Chondrocyte (in vitro differentiated cells): ENCODE measurements around the gene PPP2R2D. TPM values are rescaled to one million over a fixed set of nuclear protein-coding genes. Genes with fewer than 3 reads are reported as not detected.

ENCODE experiments used
- DNase-seq: peaks from one replicate; pipeline ENCODE4 v3.0.0; 2021; ENCODE audit warnings: mixed read lengths, low spot score
- H3K27ac Mint-ChIP-seq: one replicate; pipeline ENCODE4 v1.8.0; 2021; ENCODE audit warnings: mild to moderate bottlenecking, moderate library complexity, mixed read lengths; ENCODE audit not compliant: unreplicated experiment
- H3K27me3 Mint-ChIP-seq: 2 replicates; pipeline ENCODE4 v1.8.0; 2021; ENCODE audit warnings: low read depth, mixed read lengths
- H3K36me3 Mint-ChIP-seq: 2 replicates; pipeline ENCODE4 v1.8.0; 2021; ENCODE audit warnings: low read depth, mixed read lengths
- H3K4me1 Mint-ChIP-seq: 2 replicates; pipeline ENCODE4 v1.8.0; 2021; ENCODE audit warnings: low read depth, mild to moderate bottlenecking, mixed read lengths
- H3K4me3 Mint-ChIP-seq: one replicate; pipeline ENCODE4 v1.8.0; 2021; ENCODE audit warnings: mild to moderate bottlenecking, moderate library complexity, mixed read lengths; ENCODE audit not compliant: unreplicated experiment
- H3K9me3 Mint-ChIP-seq: 2 replicates; pipeline ENCODE4 v1.8.0; 2021; ENCODE audit warnings: low read depth, mixed read lengths
- total RNA-seq: library from RNA; stranded (reverse); gene quantifications from 3 replicates; pipeline ENCODE4 v1.2.1, GENCODE V29; 2021
- TF ChIP-seq, protein P1 (sequence below): fragments of 200-600 bp; sonication (generic); IDR thresholded peaks from 2 replicates; pipeline ENCODE4 v1.5.0; 2021; ENCODE audit warnings: antibody characterized with exemption, mild to moderate bottlenecking, moderate library complexity

PPP2R2D gene
- total RNA-seq, 1 donor from 2014 or later: 24.3 TPM

GRCh38 chr10:131961777-131962662 is 61.2 kb downstream of the PPP2R2D start:
- Mint-ChIP-seq H3K4me1 (no peaks in the 10 kb centered on the region), H3K27me3 (no peaks in the 10 kb centered on the region), H3K27ac (no peak overlapping the region), H3K9me3 (no peaks in the 10 kb centered on the region), H3K4me3 (no peak overlapping the region), H3K36me3 (peaks cover 9% of the 10 kb centered on the region)
- TF ChIP-seq, protein P1, sequence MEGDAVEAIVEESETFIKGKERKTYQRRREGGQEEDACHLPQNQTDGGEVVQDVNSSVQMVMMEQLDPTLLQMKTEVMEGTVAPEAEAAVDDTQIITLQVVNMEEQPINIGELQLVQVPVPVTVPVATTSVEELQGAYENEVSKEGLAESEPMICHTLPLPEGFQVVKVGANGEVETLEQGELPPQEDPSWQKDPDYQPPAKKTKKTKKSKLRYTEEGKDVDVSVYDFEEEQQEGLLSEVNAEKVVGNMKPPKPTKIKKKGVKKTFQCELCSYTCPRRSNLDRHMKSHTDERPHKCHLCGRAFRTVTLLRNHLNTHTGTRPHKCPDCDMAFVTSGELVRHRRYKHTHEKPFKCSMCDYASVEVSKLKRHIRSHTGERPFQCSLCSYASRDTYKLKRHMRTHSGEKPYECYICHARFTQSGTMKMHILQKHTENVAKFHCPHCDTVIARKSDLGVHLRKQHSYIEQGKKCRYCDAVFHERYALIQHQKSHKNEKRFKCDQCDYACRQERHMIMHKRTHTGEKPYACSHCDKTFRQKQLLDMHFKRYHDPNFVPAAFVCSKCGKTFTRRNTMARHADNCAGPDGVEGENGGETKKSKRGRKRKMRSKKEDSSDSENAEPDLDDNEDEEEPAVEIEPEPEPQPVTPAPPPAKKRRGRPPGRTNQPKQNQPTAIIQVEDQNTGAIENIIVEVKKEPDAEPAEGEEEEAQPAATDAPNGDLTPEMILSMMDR: no peak
- no peak for DNase-seq

GRCh38 chr10:131963350-131963749 is 62.5 kb downstream of the PPP2R2D start:
- Mint-ChIP-seq H3K36me3 (peaks cover 5% of the 10 kb centered on the region), H3K4me3 (no peak overlapping the region), H3K27ac (no peak overlapping the region), H3K4me1 (no peaks in the 10 kb centered on the region), H3K9me3 (no peaks in the 10 kb centered on the region), H3K27me3 (no peaks in the 10 kb centered on the region)
- no peak for DNase-seq
- TF ChIP-seq, protein P1: no peak

- DNase-seq: no peak
- Mint-ChIP-seq H3K27me3 (no peaks in the 10 kb centered on the region), H3K4me1 (no peaks in the 10 kb centered on the region), H3K4me3 (no peak overlapping the region), H3K27ac (no peak overlapping the region), H3K9me3 (no peaks in the 10 kb centered on the region), H3K36me3 (peaks cover 7% of the 10 kb centered on the region)
- TF ChIP-seq, protein P1: no peak
Observed at GRCh38 chr10:131963811-131964210, 63.0 kb downstream of the PPP2R2D start.

DNA sequence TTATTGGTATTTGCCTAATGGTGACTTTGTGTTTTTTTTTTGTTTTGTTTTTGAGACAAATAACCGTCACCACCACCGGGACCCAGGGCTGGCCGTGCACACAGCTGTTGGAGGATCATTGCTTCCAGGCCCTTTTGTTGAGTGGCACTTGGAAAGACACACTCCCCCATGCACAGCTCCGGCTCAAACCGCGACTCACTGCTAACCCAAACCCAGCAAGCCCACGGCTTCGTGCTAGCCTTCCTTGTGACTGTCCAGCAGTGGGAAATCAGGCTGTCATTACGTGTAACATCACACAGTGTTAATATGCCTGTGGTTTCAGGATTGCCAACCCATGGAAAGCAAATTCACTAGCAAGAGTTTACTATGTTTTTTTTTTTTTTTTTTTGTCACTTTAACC is 63.5 kb downstream of the PPP2R2D start:
- Mint-ChIP-seq H3K27me3 (no peaks in the 10 kb centered on the region), H3K27ac (no peak overlapping the region), H3K4me3 (no peak overlapping the region), H3K4me1 (no peaks in the 10 kb centered on the region), H3K9me3 (no peaks in the 10 kb centered on the region), H3K36me3 (peaks cover 9% of the 10 kb centered on the region)
- TF ChIP-seq, protein P1: no peak
- no peak for DNase-seq

- Mint-ChIP-seq H3K27ac (no peak overlapping the region), H3K27me3 (no peaks in the 10 kb centered on the region), H3K36me3 (peaks cover 24% of the 10 kb centered on the region), H3K4me1 (peaks cover 16% of the 10 kb centered on the region), H3K4me3 (no peak overlapping the region), H3K9me3 (no peaks in the 10 kb centered on the region)
- DNase-seq: no peak
- TF ChIP-seq, protein P1: no peak
Observed at GRCh38 chr10:131968949-131969348, 68.1 kb downstream of the PPP2R2D start.
